ENCODE results near the gene MADD.

- no peak for TF ChIP-seq EZH2 (IDR thresholded peaks at IDR 0.05; ENCODE audit: borderline replicate concordance, insufficient read depth, low read depth, low read length, poor library complexity, severe bottlenecking)
- no peak for TF ChIP-seq CTCF (IDR thresholded peaks at IDR 0.05)
Observed at GRCh38 chr11:47332303-47332711, 62.4 kb downstream of the MADD start.

Data from B cell (primary cell).